ENCODE data around the gene ARL1. TPM values are rescaled to one million over a fixed set of nuclear protein-coding genes. Genes with fewer than 3 reads are reported as not detected.
"Not testable (repeated sequence)": the region's sequence is repeated elsewhere in the genome, so short reads cannot be mapped to it uniquely, and the experiment has no call there.

The ARL1 gene
- total and polyA plus RNA-seq, 8 donors: 90.3 to 124 (median 106) TPM

DNA sequence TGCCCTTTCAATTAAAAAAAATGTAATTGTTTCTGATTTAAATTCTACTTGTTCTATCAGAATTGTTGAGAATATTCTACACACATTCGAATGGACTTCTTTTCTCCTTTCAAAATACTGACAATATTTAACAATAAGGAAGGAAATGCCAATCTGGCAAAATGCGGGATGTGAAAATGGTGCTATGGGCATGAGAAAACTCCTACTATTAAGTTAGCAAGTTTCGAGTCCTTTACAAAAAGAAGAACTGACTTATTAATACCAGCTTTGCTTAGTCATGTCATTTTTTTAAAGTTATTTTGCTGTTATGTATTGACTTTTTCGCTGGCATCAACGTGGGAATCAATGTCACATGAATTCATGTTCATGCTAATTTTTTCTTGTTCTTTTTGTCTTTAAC, 31.7 kb upstream of the ARL1 start:
- Histone ChIP-seq H3K36me3 (no peaks in the 10 kb centered on the region), H3K27me3 (no peaks in the 10 kb centered on the region), H3K4me3 (no peak overlapping the region), H3K27ac (no peak overlapping the region), H3K9me3 (no peaks in the 10 kb centered on the region), H3K4me1 (peaks cover 0 to 14% of the 10 kb centered on the region in 2 donors)
- ATAC-seq: no peak
- no peak for DNase-seq
- TF ChIP-seq, protein P1, sequence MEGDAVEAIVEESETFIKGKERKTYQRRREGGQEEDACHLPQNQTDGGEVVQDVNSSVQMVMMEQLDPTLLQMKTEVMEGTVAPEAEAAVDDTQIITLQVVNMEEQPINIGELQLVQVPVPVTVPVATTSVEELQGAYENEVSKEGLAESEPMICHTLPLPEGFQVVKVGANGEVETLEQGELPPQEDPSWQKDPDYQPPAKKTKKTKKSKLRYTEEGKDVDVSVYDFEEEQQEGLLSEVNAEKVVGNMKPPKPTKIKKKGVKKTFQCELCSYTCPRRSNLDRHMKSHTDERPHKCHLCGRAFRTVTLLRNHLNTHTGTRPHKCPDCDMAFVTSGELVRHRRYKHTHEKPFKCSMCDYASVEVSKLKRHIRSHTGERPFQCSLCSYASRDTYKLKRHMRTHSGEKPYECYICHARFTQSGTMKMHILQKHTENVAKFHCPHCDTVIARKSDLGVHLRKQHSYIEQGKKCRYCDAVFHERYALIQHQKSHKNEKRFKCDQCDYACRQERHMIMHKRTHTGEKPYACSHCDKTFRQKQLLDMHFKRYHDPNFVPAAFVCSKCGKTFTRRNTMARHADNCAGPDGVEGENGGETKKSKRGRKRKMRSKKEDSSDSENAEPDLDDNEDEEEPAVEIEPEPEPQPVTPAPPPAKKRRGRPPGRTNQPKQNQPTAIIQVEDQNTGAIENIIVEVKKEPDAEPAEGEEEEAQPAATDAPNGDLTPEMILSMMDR (IDR thresholded peaks at IDR 0.05): no peak
- intact Hi-C loops (cut with DNase I): no loop called here

GRCh38 chr12:101436136-101436535, 28.6 kb upstream of the ARL1 start:
- intact Hi-C loops (cut with DNase I): no loop called here
- H3K9me3 ChIP-seq: no peaks in the 10 kb centered on the region
- DNase-seq (peak in 1 of 4 donors; percentile 2), ATAC-seq (no peak)
- H3K4me3 ChIP-seq: no peak overlapping the region
- H3K36me3 ChIP-seq: no peaks in the 10 kb centered on the region
- H3K27me3 ChIP-seq: no peaks in the 10 kb centered on the region
- H3K4me1 ChIP-seq: peaks cover 0 to 14% of the 10 kb centered on the region in 2 donors
- TF ChIP-seq, protein P1 (IDR thresholded peaks at IDR 0.05): no peak
- H3K27ac ChIP-seq: no peak overlapping the region

DNA sequence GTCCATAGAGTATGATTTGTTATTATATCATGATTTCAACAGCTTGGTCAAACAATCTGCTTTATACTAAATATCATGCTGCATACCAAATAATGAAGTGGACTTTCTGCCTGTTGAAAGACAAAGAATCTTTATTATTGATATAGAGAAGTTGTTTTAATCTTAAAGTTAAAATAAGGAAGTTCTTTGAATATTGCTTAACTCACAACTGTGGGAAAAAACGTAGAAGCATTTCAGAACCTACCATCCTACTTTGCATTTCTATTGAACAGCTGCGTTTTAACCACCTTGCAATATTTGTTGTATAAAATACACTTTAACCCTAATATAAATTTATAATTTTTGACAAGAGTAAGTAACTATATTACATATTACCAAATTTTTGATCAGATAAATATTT, 22.9 kb upstream of the ARL1 start:
- intact Hi-C loops (cut with DNase I): no loop called here
- TF ChIP-seq, protein P1 (IDR thresholded peaks at IDR 0.05): no peak
- no peak for DNase-seq

DNA sequence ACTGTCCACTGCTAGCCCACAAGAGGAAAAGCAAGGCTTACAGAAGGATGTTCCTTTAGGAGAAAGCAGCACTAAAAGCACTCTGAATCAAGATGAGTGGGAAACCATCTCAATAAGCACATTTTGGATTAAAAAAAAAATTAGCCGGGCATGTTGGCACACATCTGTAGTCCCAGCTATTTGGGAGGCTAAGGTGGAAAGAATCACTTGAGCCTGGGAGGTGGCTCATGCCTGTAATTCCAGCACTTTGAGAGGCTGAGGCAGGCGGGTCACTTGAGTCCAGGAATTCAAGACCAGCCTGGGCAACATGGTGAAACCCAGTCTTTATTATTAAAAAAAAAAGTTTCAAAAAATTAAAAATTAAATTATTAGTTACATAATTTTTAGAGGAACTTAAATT, 17.0 kb upstream of the ARL1 start:
- intact Hi-C loops (cut with DNase I): no loop called here
- H3K27me3 ChIP-seq: no peaks in the 10 kb centered on the region
- no peaks in the 10 kb centered on the region for H3K9me3 ChIP-seq
- H3K27ac ChIP-seq: no peak overlapping the region
- DNase-seq (no peak), ATAC-seq (peak; percentile 65)
- H3K4me3 ChIP-seq: no peak overlapping the region
- H3K4me1 ChIP-seq: no peaks in the 10 kb centered on the region
- TF ChIP-seq, protein P1 (IDR thresholded peaks at IDR 0.05): no peak
- no peaks in the 10 kb centered on the region for H3K36me3 ChIP-seq

More for the DNA sequence above, 22.9 kb upstream of the ARL1 start:
- Histone ChIP-seq H3K36me3 (no peaks in the 10 kb centered on the region), H3K4me3 (no peak overlapping the region), H3K4me1 (no peaks in the 10 kb centered on the region), H3K27ac (no peak overlapping the region), H3K9me3 (no peaks in the 10 kb centered on the region), H3K27me3 (no peaks in the 10 kb centered on the region)
- no peak for ATAC-seq

- ATAC-seq; H3K27me3 ChIP-seq; H3K27ac ChIP-seq; H3K4me1 ChIP-seq; H3K9me3 ChIP-seq; H3K4me3 ChIP-seq; DNase-seq; intact Hi-C loops (cut with DNase I); H3K36me3 ChIP-seq: not testable (repeated sequence)
These were observed 14.5 kb upstream of the ARL1 start for GRCh38 chr12:101422066-101422465.

- ATAC-seq: no peak
- Histone ChIP-seq H3K9me3 (no peaks in the 10 kb centered on the region), H3K27ac (no peak overlapping the region), H3K36me3 (no peaks in the 10 kb centered on the region), H3K4me1 (no peaks in the 10 kb centered on the region), H3K4me3 (no peak overlapping the region), H3K27me3 (no peaks in the 10 kb centered on the region)
- intact Hi-C loops (cut with DNase I): loop anchor here in 1 of 2 donors (10.0 kb wide), 1 partner anchor 420 kb away; the partner anchor contains the start of gene GNPTAB
- DNase-seq: no peak
- TF ChIP-seq, protein P1 (IDR thresholded peaks at IDR 0.05): no peak
These were observed 7.7 kb upstream of the ARL1 start for GRCh38 chr12:101415228-101415627.
